ENCODE measurements around the gene AKT1S1.
A peak's percentile ranks its signal among the peaks of the same experiment; 100 is the strongest.
"Not testable (repeated sequence)": the region's sequence is repeated elsewhere in the genome, so short reads cannot be mapped to it uniquely, and the experiment has no call there.

The AKT1S1 gene

GRCh38 chr19:49877020-49877878, at the start of gene AKT1S1, which contains the start of gene TBC1D17:
AKT1S1 (minus strand) TSS chr19:49877355; CDS start chr19:49873295, 4,060 bp downstream.
TBC1D17 (plus strand) TSS chr19:49877702; CDS start chr19:49877724, 22 bp downstream.
- peak; percentile 96 to 98 (median 96) for DNase-seq (ENCODE audit: low read depth in 3 of 3)

GRCh38 chr19:49926515-49926914, 49.4 kb upstream of the AKT1S1 start:
- DNase-seq (ENCODE audit: low read depth in 3 of 3), result no peak

GRCh38 chr19:49925486-49925885, 48.3 kb upstream of the AKT1S1 start:
- no peak for DNase-seq (ENCODE audit: low read depth in 3 of 3)

GRCh38 chr19:49924881-49925210, 47.7 kb upstream of the AKT1S1 start:
- not testable (repeated sequence) for DNase-seq (ENCODE audit: low read depth in 3 of 3)

GRCh38 chr19:49924004-49924880, 47.1 kb upstream of the AKT1S1 start:
- no peak for DNase-seq (ENCODE audit: low read depth in 3 of 3)

- DNase-seq (ENCODE audit: low read depth in 3 of 3), result no peak
These were observed 46.2 kb upstream of the AKT1S1 start for GRCh38 chr19:49923055-49924003.

GRCh38 chr19:49921871-49922795, 45.0 kb upstream of the AKT1S1 start:
- no peak for DNase-seq (ENCODE audit: low read depth in 3 of 3)

GRCh38 chr19:49920624-49921363, 43.6 kb upstream of the AKT1S1 start:
- DNase-seq (ENCODE audit: low read depth in 3 of 3), result no peak

- DNase-seq (ENCODE audit: low read depth in 3 of 3), result no peak
These were observed 40.9 kb upstream of the AKT1S1 start for GRCh38 chr19:49918089-49918488.

- no peak for DNase-seq (ENCODE audit: low read depth in 3 of 3)
These were observed 39.9 kb upstream of the AKT1S1 start for GRCh38 chr19:49916839-49917733.

- no peak for DNase-seq (ENCODE audit: low read depth in 3 of 3)
These were observed 38.1 kb upstream of the AKT1S1 start for GRCh38 chr19:49915271-49915670.

GRCh38 chr19:49913720-49914119, 36.6 kb upstream of the AKT1S1 start:
- DNase-seq (ENCODE audit: low read depth in 3 of 3), result no peak

GRCh38 chr19:49912965-49913685, 36.0 kb upstream of the AKT1S1 start:
- DNase-seq (ENCODE audit: low read depth in 3 of 3), result no peak

- no peak for DNase-seq (ENCODE audit: low read depth in 3 of 3)
These were observed 34.4 kb upstream of the AKT1S1 start for GRCh38 chr19:49911381-49912145.

GRCh38 chr19:49910179-49910578, 33.0 kb upstream of the AKT1S1 start:
- no peak for DNase-seq (ENCODE audit: low read depth in 3 of 3)

- DNase-seq (ENCODE audit: low read depth in 3 of 3), result no peak
These were observed 31.6 kb upstream of the AKT1S1 start for GRCh38 chr19:49908480-49909420.
